ENCODE results near the gene SLC7A14. TPM values are rescaled to one million over a fixed set of nuclear protein-coding genes. Genes with fewer than 3 reads are reported as not detected.

SLC7A14 gene
- total RNA-seq, 1 experiment from 2014 or later = not detected

- H3K27ac ChIP-seq (ENCODE audit: low read length) = no peak overlapping the region
- H3K4me3 ChIP-seq (ENCODE audit: low read length) = no peak overlapping the region
- H3F3A ChIP-seq (ENCODE audit: low read length, unreplicated experiment) = no peaks in the 10 kb centered on the region
- no peak overlapping the region for H2AFZ ChIP-seq (ENCODE audit: low read length)
- H3K9me3 ChIP-seq (ENCODE audit: low read length) = no peaks in the 10 kb centered on the region
- no peak overlapping the region for H3K4me2 ChIP-seq (ENCODE audit: low read length)
- CTCF ChIA-PET = no interaction called here
- BruUV-seq (replicated peaks) = no TSS peak
- no peaks in the 10 kb centered on the region for H3K79me2 ChIP-seq (ENCODE audit: low read length)
- no peaks in the 10 kb centered on the region for H3K27me3 ChIP-seq (ENCODE audit: low read length)
- POLR2A ChIA-PET (ENCODE audit: unreplicated experiment) = no interaction called here
- H3K36me3 ChIP-seq (ENCODE audit: low read depth, low read length) = 0 out of 2 replicates have a peak, but pooled peaks cover 10% of the 10 kb centered on the region
- DNase-seq (no peak), ATAC-seq (no peak)
- no peak overlapping the region for H3K9ac ChIP-seq (ENCODE audit: low read length)
- peaks cover 7% of the 10 kb centered on the region; the same call in 1 of the 2 replicates for H3K4me1 ChIP-seq (ENCODE audit: insufficient read depth, low read length)
- TF ChIP-seq EZH2phosphoT487 (IDR thresholded peaks at IDR 0.05; ENCODE audit: borderline replicate concordance, low read length) (no peak), EZH2 (IDR thresholded peaks at IDR 0.05; ENCODE audit: low read length, unreplicated experiment) (no peak)
- no peaks in the 10 kb centered on the region for H4K20me1 ChIP-seq (ENCODE audit: low read length)
- intact Hi-C loops (cut with micrococcal nuclease) = loop anchor here (2.0 kb wide), 1 partner anchor 25 kb away; no protein-coding TSS in a partner anchor
- no peaks in the 10 kb centered on the region for H3K9me2 ChIP-seq (replicated peaks; ENCODE audit: low read length)
Observed at GRCh38 chr3:170437696-170438407, 148.0 kb downstream of the SLC7A14 start.

GRCh38 chr3:170437176-170437575, 148.7 kb downstream of the SLC7A14 start:
- H3K4me1 ChIP-seq (ENCODE audit: insufficient read depth, low read length) = peaks cover 7% of the 10 kb centered on the region; the same call in 1 of the 2 replicates
- ChIA-PET CTCF (no interaction called here), POLR2A (ENCODE audit: unreplicated experiment) (no interaction called here)
- no peaks in the 10 kb centered on the region for H4K20me1 ChIP-seq (ENCODE audit: low read length)
- no peak overlapping the region for H3K4me3 ChIP-seq (ENCODE audit: low read length)
- no peak for TF ChIP-seq CTCF (conservative IDR thresholded peaks at IDR 0.05; ENCODE audit: low read depth, low read length)
- no peak for TF ChIP-seq EZH2 (IDR thresholded peaks at IDR 0.05; ENCODE audit: low read length, unreplicated experiment)
- TF ChIP-seq EZH2phosphoT487 (IDR thresholded peaks at IDR 0.05; ENCODE audit: borderline replicate concordance, low read length) = no peak
- H3K9me3 ChIP-seq (ENCODE audit: low read length) = no peaks in the 10 kb centered on the region
- no peaks in the 10 kb centered on the region for H3K79me2 ChIP-seq (ENCODE audit: low read length)
- H3K27ac ChIP-seq (ENCODE audit: low read length) = no peak overlapping the region
- H2AFZ ChIP-seq (ENCODE audit: low read length) = no peak overlapping the region
- DNase-seq (no peak), ATAC-seq (no peak)
- intact Hi-C loops (cut with micrococcal nuclease) = no loop called here
- H3F3A ChIP-seq (ENCODE audit: low read length, unreplicated experiment) = no peaks in the 10 kb centered on the region
- no peaks in the 10 kb centered on the region for H3K27me3 ChIP-seq (ENCODE audit: low read length)
- 0 out of 2 replicates have a peak, but pooled peaks cover 10% of the 10 kb centered on the region for H3K36me3 ChIP-seq (ENCODE audit: low read depth, low read length)
- no peaks in the 10 kb centered on the region for H3K9me2 ChIP-seq (replicated peaks; ENCODE audit: low read length)
- no peak overlapping the region for H3K9ac ChIP-seq (ENCODE audit: low read length)
- no peak overlapping the region for H3K4me2 ChIP-seq (ENCODE audit: low read length)
- BruUV-seq (replicated peaks) = no TSS peak

- no peaks in the 10 kb centered on the region for H3K9me3 ChIP-seq (ENCODE audit: low read length)
- peaks cover 7% of the 10 kb centered on the region; the same call in 1 of the 2 replicates for H3K4me1 ChIP-seq (ENCODE audit: insufficient read depth, low read length)
- 0 out of 2 replicates have a peak, but pooled peaks cover 10% of the 10 kb centered on the region for H3K36me3 ChIP-seq (ENCODE audit: low read depth, low read length)
- H3K9ac ChIP-seq (ENCODE audit: low read length) = no peak overlapping the region
- H3K27ac ChIP-seq (ENCODE audit: low read length) = no peak overlapping the region
- POLR2A ChIA-PET (ENCODE audit: unreplicated experiment) = no interaction called here
- intact Hi-C loops (cut with micrococcal nuclease) = no loop called here
- TF ChIP-seq EZH2phosphoT487 (IDR thresholded peaks at IDR 0.05; ENCODE audit: borderline replicate concordance, low read length) (no peak), CTCF (conservative IDR thresholded peaks at IDR 0.05; ENCODE audit: low read depth, low read length) (no peak), EZH2 (IDR thresholded peaks at IDR 0.05; ENCODE audit: low read length, unreplicated experiment) (no peak)
- H3F3A ChIP-seq (ENCODE audit: low read length, unreplicated experiment) = no peaks in the 10 kb centered on the region
- CTCF ChIA-PET = interaction anchor here (0.6 kb wide), 1 partner anchor 8 kb away, joined by 3 read pairs; no protein-coding TSS in a partner anchor
- ATAC-seq = no peak
- no peak for DNase-seq
- H3K9me2 ChIP-seq (replicated peaks; ENCODE audit: low read length) = no peaks in the 10 kb centered on the region
- no peaks in the 10 kb centered on the region for H4K20me1 ChIP-seq (ENCODE audit: low read length)
- H3K4me3 ChIP-seq (ENCODE audit: low read length) = no peak overlapping the region
- H2AFZ ChIP-seq (ENCODE audit: low read length) = no peak overlapping the region
- no TSS peak for BruUV-seq (replicated peaks)
- no peaks in the 10 kb centered on the region for H3K27me3 ChIP-seq (ENCODE audit: low read length)
- H3K79me2 ChIP-seq (ENCODE audit: low read length) = no peaks in the 10 kb centered on the region
- no peak overlapping the region for H3K4me2 ChIP-seq (ENCODE audit: low read length)
Observed at GRCh38 chr3:170436697-170437096, 149.2 kb downstream of the SLC7A14 start.

Data from PC-3 (cell line).